ENCODE measurements around the gene MYH10. TPM values are rescaled to one million over a fixed set of nuclear protein-coding genes. Genes with fewer than 3 reads are reported as not detected.
A peak's percentile ranks its signal among the peaks of the same experiment; 100 is the strongest.

The MYH10 gene
- total and polyA plus RNA-seq, 9 of the 15 experiments (the other 6 are each of a cell fraction or from before 2014, with no cell fraction given) = 16.3 to 95.3 (median 39.7) TPM

- TF ChIP-seq, protein P1, sequence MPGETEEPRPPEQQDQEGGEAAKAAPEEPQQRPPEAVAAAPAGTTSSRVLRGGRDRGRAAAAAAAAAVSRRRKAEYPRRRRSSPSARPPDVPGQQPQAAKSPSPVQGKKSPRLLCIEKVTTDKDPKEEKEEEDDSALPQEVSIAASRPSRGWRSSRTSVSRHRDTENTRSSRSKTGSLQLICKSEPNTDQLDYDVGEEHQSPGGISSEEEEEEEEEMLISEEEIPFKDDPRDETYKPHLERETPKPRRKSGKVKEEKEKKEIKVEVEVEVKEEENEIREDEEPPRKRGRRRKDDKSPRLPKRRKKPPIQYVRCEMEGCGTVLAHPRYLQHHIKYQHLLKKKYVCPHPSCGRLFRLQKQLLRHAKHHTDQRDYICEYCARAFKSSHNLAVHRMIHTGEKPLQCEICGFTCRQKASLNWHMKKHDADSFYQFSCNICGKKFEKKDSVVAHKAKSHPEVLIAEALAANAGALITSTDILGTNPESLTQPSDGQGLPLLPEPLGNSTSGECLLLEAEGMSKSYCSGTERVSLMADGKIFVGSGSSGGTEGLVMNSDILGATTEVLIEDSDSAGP (CRISPR knock-in tag; IDR thresholded peaks at IDR 0.05) = no peak
- TF ChIP-seq, protein P2, sequence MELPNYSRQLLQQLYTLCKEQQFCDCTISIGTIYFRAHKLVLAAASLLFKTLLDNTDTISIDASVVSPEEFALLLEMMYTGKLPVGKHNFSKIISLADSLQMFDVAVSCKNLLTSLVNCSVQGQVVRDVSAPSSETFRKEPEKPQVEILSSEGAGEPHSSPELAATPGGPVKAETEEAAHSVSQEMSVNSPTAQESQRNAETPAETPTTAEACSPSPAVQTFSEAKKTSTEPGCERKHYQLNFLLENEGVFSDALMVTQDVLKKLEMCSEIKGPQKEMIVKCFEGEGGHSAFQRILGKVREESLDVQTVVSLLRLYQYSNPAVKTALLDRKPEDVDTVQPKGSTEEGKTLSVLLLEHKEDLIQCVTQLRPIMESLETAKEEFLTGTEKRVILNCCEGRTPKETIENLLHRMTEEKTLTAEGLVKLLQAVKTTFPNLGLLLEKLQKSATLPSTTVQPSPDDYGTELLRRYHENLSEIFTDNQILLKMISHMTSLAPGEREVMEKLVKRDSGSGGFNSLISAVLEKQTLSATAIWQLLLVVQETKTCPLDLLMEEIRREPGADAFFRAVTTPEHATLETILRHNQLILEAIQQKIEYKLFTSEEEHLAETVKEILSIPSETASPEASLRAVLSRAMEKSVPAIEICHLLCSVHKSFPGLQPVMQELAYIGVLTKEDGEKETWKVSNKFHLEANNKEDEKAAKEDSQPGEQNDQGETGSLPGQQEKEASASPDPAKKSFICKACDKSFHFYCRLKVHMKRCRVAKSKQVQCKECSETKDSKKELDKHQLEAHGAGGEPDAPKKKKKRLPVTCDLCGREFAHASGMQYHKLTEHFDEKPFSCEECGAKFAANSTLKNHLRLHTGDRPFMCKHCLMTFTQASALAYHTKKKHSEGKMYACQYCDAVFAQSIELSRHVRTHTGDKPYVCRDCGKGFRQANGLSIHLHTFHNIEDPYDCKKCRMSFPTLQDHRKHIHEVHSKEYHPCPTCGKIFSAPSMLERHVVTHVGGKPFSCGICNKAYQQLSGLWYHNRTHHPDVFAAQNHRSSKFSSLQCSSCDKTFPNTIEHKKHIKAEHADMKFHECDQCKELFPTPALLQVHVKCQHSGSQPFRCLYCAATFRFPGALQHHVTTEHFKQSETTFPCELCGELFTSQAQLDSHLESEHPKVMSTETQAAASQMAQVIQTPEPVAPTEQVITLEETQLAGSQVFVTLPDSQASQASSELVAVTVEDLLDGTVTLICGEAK (IDR thresholded peaks at IDR 0.05) = peak; percentile 50; the same call in 1 of the 2 replicates
- TF ChIP-seq, protein P2 (CRISPR knock-in tag; IDR thresholded peaks at IDR 0.05) = no peak
- TF ChIP-seq TARDBP (IDR thresholded peaks at IDR 0.05) = no peak
- TF ChIP-seq, protein P3, sequence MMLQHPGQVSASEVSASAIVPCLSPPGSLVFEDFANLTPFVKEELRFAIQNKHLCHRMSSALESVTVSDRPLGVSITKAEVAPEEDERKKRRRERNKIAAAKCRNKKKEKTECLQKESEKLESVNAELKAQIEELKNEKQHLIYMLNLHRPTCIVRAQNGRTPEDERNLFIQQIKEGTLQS (IDR thresholded peaks at IDR 0.05) = 0 out of 2 replicates have a peak, but pooled peaks have one; percentile 5
- TF ChIP-seq, protein P3 (CRISPR knock-in tag; conservative IDR thresholded peaks at IDR 0.05) = no peak
- TF ChIP-seq, protein P4, sequence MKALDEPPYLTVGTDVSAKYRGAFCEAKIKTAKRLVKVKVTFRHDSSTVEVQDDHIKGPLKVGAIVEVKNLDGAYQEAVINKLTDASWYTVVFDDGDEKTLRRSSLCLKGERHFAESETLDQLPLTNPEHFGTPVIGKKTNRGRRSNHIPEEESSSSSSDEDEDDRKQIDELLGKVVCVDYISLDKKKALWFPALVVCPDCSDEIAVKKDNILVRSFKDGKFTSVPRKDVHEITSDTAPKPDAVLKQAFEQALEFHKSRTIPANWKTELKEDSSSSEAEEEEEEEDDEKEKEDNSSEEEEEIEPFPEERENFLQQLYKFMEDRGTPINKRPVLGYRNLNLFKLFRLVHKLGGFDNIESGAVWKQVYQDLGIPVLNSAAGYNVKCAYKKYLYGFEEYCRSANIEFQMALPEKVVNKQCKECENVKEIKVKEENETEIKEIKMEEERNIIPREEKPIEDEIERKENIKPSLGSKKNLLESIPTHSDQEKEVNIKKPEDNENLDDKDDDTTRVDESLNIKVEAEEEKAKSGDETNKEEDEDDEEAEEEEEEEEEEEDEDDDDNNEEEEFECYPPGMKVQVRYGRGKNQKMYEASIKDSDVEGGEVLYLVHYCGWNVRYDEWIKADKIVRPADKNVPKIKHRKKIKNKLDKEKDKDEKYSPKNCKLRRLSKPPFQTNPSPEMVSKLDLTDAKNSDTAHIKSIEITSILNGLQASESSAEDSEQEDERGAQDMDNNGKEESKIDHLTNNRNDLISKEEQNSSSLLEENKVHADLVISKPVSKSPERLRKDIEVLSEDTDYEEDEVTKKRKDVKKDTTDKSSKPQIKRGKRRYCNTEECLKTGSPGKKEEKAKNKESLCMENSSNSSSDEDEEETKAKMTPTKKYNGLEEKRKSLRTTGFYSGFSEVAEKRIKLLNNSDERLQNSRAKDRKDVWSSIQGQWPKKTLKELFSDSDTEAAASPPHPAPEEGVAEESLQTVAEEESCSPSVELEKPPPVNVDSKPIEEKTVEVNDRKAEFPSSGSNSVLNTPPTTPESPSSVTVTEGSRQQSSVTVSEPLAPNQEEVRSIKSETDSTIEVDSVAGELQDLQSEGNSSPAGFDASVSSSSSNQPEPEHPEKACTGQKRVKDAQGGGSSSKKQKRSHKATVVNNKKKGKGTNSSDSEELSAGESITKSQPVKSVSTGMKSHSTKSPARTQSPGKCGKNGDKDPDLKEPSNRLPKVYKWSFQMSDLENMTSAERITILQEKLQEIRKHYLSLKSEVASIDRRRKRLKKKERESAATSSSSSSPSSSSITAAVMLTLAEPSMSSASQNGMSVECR (CRISPR knock-in tag; IDR thresholded peaks at IDR 0.05) = 0 out of 2 replicates have a peak, but pooled peaks have one; percentile 6
- TF ChIP-seq PCBP1 (IDR thresholded peaks at IDR 0.05; ENCODE audit: low read depth, low read length, poor library complexity, severe bottlenecking) = peak; percentile 8
- TF ChIP-seq PHF8 (IDR thresholded peaks at IDR 0.05; ENCODE audit: borderline replicate concordance, low read length) = peak; percentile 28; the same call in 1 of the 2 replicates
- no peak for TF ChIP-seq ZNF239 (CRISPR knock-in tag; IDR thresholded peaks at IDR 0.05)
- 0 out of 2 replicates have a peak, but pooled peaks have one; percentile 5 for TF ChIP-seq L3MBTL2 (IDR thresholded peaks at IDR 0.05)
- TF ChIP-seq SAFB (IDR thresholded peaks at IDR 0.05; ENCODE audit: borderline replicate concordance, low read depth, low read length) = no peak
These were observed 991 bp upstream of the MYH10 start (continued) for GRCh38 chr17:8631554-8631877.

All from K562 (cell line).